ENCODE results near the gene EIF4G3. TPM values are rescaled to one million over a fixed set of nuclear protein-coding genes. Genes with fewer than 3 reads are reported as not detected.

EIF4G3 gene
- total and polyA plus RNA-seq, 9 of the 15 experiments (the other 6 are each of a cell fraction or from before 2014, with no cell fraction given): 6.7 to 40.5 (median 32.1) TPM

- peak; percentile 14; the same call in 1 of the 2 replicates for TF ChIP-seq EP300 (IDR thresholded peaks at IDR 0.05; ENCODE audit: low read length)
- 0 out of 2 replicates have a peak, but pooled peaks have one; percentile 31 for TF ChIP-seq TEAD2 (tag; IDR thresholded peaks at IDR 0.05)
- TF ChIP-seq FOXA1 (IDR thresholded peaks at IDR 0.05; ENCODE audit: borderline replicate concordance): no peak
- TF ChIP-seq, protein P1, sequence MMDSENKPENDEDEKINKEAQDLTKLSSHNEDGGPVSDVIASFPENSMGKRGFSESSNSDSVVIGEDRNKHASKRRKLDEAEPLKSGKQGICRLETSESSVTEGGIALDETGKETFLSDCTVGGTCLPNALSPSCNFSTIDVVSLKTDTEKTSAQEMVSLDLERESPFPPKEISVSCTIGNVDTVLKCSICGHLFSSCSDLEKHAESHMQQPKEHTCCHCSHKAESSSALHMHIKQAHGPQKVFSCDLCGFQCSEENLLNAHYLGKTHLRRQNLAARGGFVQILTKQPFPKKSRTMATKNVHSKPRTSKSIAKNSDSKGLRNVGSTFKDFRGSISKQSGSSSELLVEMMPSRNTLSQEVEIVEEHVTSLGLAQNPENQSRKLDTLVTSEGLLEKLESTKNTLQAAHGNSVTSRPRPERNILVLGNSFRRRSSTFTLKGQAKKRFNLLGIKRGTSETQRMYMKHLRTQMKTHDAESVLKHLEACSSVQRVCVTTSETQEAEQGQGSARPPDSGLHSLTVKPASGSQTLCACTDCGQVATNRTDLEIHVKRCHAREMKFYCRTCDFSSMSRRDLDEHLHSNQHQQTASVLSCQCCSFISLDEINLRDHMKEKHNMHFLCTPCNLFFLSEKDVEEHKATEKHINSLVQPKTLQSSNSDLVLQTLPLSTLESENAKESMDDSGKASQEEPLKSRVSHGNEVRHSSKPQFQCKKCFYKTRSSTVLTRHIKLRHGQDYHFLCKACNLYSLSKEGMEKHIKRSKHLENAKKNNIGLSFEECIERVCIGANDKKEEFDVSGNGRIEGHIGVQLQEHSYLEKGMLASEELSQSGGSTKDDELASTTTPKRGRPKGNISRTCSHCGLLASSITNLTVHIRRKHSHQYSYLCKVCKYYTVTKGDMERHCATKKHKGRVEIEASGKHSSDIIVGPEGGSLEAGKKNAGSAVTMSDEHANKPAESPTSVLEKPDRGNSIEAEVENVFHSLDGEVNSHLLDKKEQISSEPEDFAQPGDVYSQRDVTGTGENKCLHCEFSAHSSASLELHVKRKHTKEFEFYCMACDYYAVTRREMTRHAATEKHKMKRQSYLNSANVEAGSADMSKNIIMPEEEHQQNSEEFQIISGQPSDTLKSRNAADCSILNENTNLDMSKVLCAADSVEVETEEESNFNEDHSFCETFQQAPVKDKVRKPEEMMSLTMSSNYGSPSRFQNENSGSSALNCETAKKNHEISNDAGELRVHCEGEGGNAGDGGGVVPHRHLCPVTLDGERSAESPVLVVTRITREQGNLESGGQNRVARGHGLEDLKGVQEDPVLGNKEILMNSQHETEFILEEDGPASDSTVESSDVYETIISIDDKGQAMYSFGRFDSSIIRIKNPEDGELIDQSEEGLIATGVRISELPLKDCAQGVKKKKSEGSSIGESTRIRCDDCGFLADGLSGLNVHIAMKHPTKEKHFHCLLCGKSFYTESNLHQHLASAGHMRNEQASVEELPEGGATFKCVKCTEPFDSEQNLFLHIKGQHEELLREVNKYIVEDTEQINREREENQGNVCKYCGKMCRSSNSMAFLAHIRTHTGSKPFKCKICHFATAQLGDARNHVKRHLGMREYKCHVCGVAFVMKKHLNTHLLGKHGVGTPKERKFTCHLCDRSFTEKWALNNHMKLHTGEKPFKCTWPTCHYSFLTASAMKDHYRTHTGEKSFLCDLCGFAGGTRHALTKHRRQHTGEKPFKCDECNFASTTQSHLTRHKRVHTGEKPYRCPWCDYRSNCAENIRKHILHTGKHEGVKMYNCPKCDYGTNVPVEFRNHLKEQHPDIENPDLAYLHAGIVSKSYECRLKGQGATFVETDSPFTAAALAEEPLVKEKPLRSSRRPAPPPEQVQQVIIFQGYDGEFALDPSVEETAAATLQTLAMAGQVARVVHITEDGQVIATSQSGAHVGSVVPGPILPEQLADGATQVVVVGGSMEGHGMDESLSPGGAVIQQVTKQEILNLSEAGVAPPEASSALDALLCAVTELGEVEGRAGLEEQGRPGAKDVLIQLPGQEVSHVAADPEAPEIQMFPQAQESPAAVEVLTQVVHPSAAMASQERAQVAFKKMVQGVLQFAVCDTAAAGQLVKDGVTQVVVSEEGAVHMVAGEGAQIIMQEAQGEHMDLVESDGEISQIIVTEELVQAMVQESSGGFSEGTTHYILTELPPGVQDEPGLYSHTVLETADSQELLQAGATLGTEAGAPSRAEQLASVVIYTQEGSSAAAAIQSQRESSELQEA (IDR thresholded peaks at IDR 0.05; ENCODE audit: low read depth): no peak
- TF ChIP-seq ZFP1 (CRISPR knock-in tag; IDR thresholded peaks at IDR 0.05): no peak
- no peak for TF ChIP-seq JUN (IDR thresholded peaks at IDR 0.05; ENCODE audit: borderline replicate concordance, low read depth, low read length)
- no peak for TF ChIP-seq JUN (CRISPR knock-in tag; IDR thresholded peaks at IDR 0.05; ENCODE audit: borderline replicate concordance)
- TF ChIP-seq ZNF134 (CRISPR knock-in tag; conservative IDR thresholded peaks at IDR 0.05): no peak
- TF ChIP-seq TEAD1 (CRISPR knock-in tag; IDR thresholded peaks at IDR 0.05): peak in 1 of 2 experiments; percentile 89; a peak in 2 of 4 replicates
- TF ChIP-seq CC2D1A (IDR thresholded peaks at IDR 0.05): no peak
- no peak for TF ChIP-seq SMAD4 (CRISPR knock-in tag; conservative IDR thresholded peaks at IDR 0.05)
- TF ChIP-seq ELF4 (CRISPR knock-in tag; IDR thresholded peaks at IDR 0.05): no peak
- TF ChIP-seq ZNF740 (CRISPR knock-in tag; IDR thresholded peaks at IDR 0.05): no peak
- no peak for TF ChIP-seq ZNF740 (tag; IDR thresholded peaks at IDR 0.05)
- TF ChIP-seq RCOR1 (IDR thresholded peaks at IDR 0.05; ENCODE audit: borderline replicate concordance in 1 of 2, low read depth in 2 of 2, low read length in 2 of 2): peak in 1 of 2 experiments; percentile 76; a peak in 2 of 4 replicates
- TF ChIP-seq GATAD2B (IDR thresholded peaks at IDR 0.05; ENCODE audit: borderline replicate concordance): no peak
- no peak for TF ChIP-seq ZNF197 (CRISPR knock-in tag; IDR thresholded peaks at IDR 0.05; ENCODE audit: low read depth)
- no peak for TF ChIP-seq TAF9B (IDR thresholded peaks at IDR 0.05; ENCODE audit: partially characterized antibody)
- TF ChIP-seq HMGN3 (IDR thresholded peaks at IDR 0.05; ENCODE audit: borderline replicate concordance, extremely low read depth, insufficient read length, low read depth, low read length): no peak
- no peak for TF ChIP-seq MED1 (CRISPR knock-in tag; IDR thresholded peaks at IDR 0.05; ENCODE audit: borderline replicate concordance)
- no peak for TF ChIP-seq ZNF830 (CRISPR knock-in tag; IDR thresholded peaks at IDR 0.05)
Observed at GRCh38 chr1:21058035-21058793, 118.5 kb downstream of the EIF4G3 start (continued).

Measured in K562 (cell line).